CD4-positive, alpha-beta T cell (primary cell): ENCODE results near the gene STIM2. TPM values are rescaled to one million over a fixed set of nuclear protein-coding genes. Genes with fewer than 3 reads are reported as not detected.

ENCODE experiments used
- ATAC-seq: fragments of 200-7000 bp; cut with Tn5 transposase; one replicate; pipeline ENCODE4 v1.10.0; 2022; ENCODE audit warnings: mild to moderate bottlenecking; ENCODE audit not compliant: poor library complexity
- CTCF ChIA-PET: fragments of 350-600 bp; sonication (Branson Sonifier 250); formaldehyde crosslinking; loops from one replicate; lab custom pipeline; 2021; ENCODE audit warnings: antibody characterized with exemption, inconsistent platforms; lab: Charles Lee
- POLR2A ChIA-PET: fragments of 350-600 bp; sonication (Branson Sonifier 250); formaldehyde crosslinking; loops from one replicate; lab custom pipeline; 2021; ENCODE audit warnings: antibody characterized with exemption, inconsistent platforms; lab: Charles Lee
- DNase-seq, 14 experiments: peaks; one replicate each; pipeline ENCODE4 v3.0.0-alpha.2; 2013 to 2020; ENCODE audit warnings: mixed read lengths in 2 of 14
- H3K27ac ChIP-seq, 2 donors: one replicate each; pipeline versions ENCODE4 v1.5.1 to v1.7.0; 2013; ENCODE audit warnings: low read length in 2 of 2, low read depth in 1 of 2, mild to moderate bottlenecking in 1 of 2
- H3K27me3 ChIP-seq, 2 experiments: 1 replicate in 1 of 2; 2 replicates in 1 of 2; pipeline versions ENCODE4 v1.6.1 to v1.7.0; 2013; ENCODE audit warnings: low read length in 2 of 2, control low read depth in 1 of 2, mild to moderate bottlenecking in 1 of 2, moderate library complexity in 1 of 2; ENCODE audit not compliant: insufficient read depth in 2 of 2, control insufficient read depth in 1 of 2
- H3K36me3 ChIP-seq: one replicate; pipeline ENCODE4 v1.6.1; 2013; ENCODE audit warnings: low read length, control low read depth; ENCODE audit not compliant: insufficient read depth
- H3K4me1 ChIP-seq: one replicate; pipeline ENCODE4 v1.6.1; 2013; ENCODE audit warnings: low read length, control low read depth; ENCODE audit not compliant: insufficient read depth
- H3K4me3 ChIP-seq: one replicate; pipeline ENCODE4 v1.5.1; 2013; ENCODE audit warnings: mild to moderate bottlenecking, low read length, moderate library complexity
- H3K9me3 ChIP-seq, 2 experiments: 1 replicate in 1 of 2; 2 replicates in 1 of 2; pipeline versions ENCODE4 v1.6.1 to v1.7.0; 2013; ENCODE audit warnings: low read length in 2 of 2, mild to moderate bottlenecking in 2 of 2, control low read depth in 1 of 2, moderate library complexity in 1 of 2; ENCODE audit not compliant: control insufficient read depth in 1 of 2, insufficient read depth in 1 of 2
- H3K27ac Mint-ChIP-seq: one replicate; pipeline ENCODE4 v1.8.0; 2020; ENCODE audit warnings: mixed read lengths
- H3K27me3 Mint-ChIP-seq: one replicate; pipeline ENCODE4 v1.8.0; 2021; ENCODE audit warnings: mixed read lengths
- H3K36me3 Mint-ChIP-seq: one replicate; pipeline ENCODE4 v1.8.0; 2021; ENCODE audit warnings: low read depth, mixed read lengths
- H3K4me1 Mint-ChIP-seq: one replicate; pipeline ENCODE4 v1.8.0; 2021; ENCODE audit warnings: low read depth, mixed read lengths
- H3K4me3 Mint-ChIP-seq: one replicate; pipeline ENCODE4 v1.8.0; 2020; ENCODE audit warnings: mild to moderate bottlenecking, mixed read lengths
- H3K9me3 Mint-ChIP-seq: one replicate; pipeline ENCODE4 v1.8.0; 2020; ENCODE audit warnings: mixed read lengths
- CTCF ChIP-seq: fragments of 200-600 bp; IDR thresholded peaks from one replicate; pipeline ENCODE4 v1.8.0; 2022; ENCODE audit warnings: antibody characterized with exemption, mild to moderate bottlenecking
- intact Hi-C, 2 experiments: fragments of 100-400 bp; cut with DNase I in 1 of 2; cut with micrococcal nuclease in 1 of 2; formaldehyde crosslinking; loops; one replicate each; pipeline versions ENCODE4 v1.15.1 to v1.9.0; 2023 to 2025; cut with DNase I, micrococcal nuclease
- total RNA-seq, 174 experiments: library from RNA in 2 of 174; stranded (reverse) in 2 of 174; gene quantifications; one replicate each; pipeline ENCODE4 v1.2.3 and lab custom pipeline; 2021 to 2026

Gene STIM2
- total RNA-seq, 2 experiments from 2014 or later = 53.7 to 54.9 TPM

- Mint-ChIP-seq H3K27ac (no peak overlapping the region), H3K4me1 (peaks cover 16% of the 10 kb centered on the region), H3K9me3 (peaks cover 3% of the 10 kb centered on the region), H3K4me3 (no peak overlapping the region), H3K36me3 (no peaks in the 10 kb centered on the region), H3K27me3 (no peaks in the 10 kb centered on the region)
- Histone ChIP-seq H3K9me3 (peaks cover 0 to 3% of the 10 kb centered on the region in 2 experiments), H3K27me3 (no peaks in the 10 kb centered on the region), H3K36me3 (no peaks in the 10 kb centered on the region), H3K4me3 (no peak overlapping the region), H3K27ac (no peak overlapping the region), H3K4me1 (peaks cover 15% of the 10 kb centered on the region)
- ChIA-PET CTCF (no interaction called here), POLR2A (interaction anchor here (0.5 to 0.9 kb wide), 2 partner anchors 8 to 105 kb away, joined by 3 read pairs; no protein-coding TSS in a partner anchor)
- DNase-seq (no peak), ATAC-seq (no peak)
- TF ChIP-seq CTCF = no peak
- intact Hi-C loops = no loop called here
Observed at GRCh38 chr4:26813698-26814097, 46.9 kb upstream of the STIM2 start.

- no peak for ATAC-seq
- CTCF ChIA-PET = no interaction called here
- H3K4me3 ChIP-seq = no peak overlapping the region
- H3K9me3 Mint-ChIP-seq = peaks cover 3% of the 10 kb centered on the region
- no peak overlapping the region for H3K27ac ChIP-seq
- intact Hi-C loops = no loop called here
- POLR2A ChIA-PET = no interaction called here
- H3K4me3 Mint-ChIP-seq = no peak overlapping the region
- no peaks in the 10 kb centered on the region for H3K27me3 Mint-ChIP-seq
- no peak for TF ChIP-seq CTCF
- peaks cover 0 to 3% of the 10 kb centered on the region in 2 experiments for H3K9me3 ChIP-seq
- peaks cover 16% of the 10 kb centered on the region for H3K4me1 Mint-ChIP-seq
- DNase-seq = no peak
- H3K36me3 Mint-ChIP-seq = no peaks in the 10 kb centered on the region
- H3K27ac Mint-ChIP-seq = no peak overlapping the region
- H3K27me3 ChIP-seq = no peaks in the 10 kb centered on the region
- H3K36me3 ChIP-seq = no peaks in the 10 kb centered on the region
- H3K4me1 ChIP-seq = peaks cover 15% of the 10 kb centered on the region
Observed at GRCh38 chr4:26815199-26815598, 45.4 kb upstream of the STIM2 start.

- ChIA-PET POLR2A (no interaction called here), CTCF (no interaction called here)
- Mint-ChIP-seq H3K9me3 (peaks cover 3% of the 10 kb centered on the region), H3K4me3 (no peak overlapping the region), H3K27me3 (no peaks in the 10 kb centered on the region), H3K27ac (no peak overlapping the region), H3K4me1 (peaks cover 16% of the 10 kb centered on the region), H3K36me3 (no peaks in the 10 kb centered on the region)
- ATAC-seq (no peak), DNase-seq (no peak)
- Histone ChIP-seq H3K4me3 (no peak overlapping the region), H3K9me3 (peaks cover 0 to 3% of the 10 kb centered on the region in 2 experiments), H3K27me3 (no peaks in the 10 kb centered on the region), H3K36me3 (no peaks in the 10 kb centered on the region), H3K4me1 (peaks cover 15% of the 10 kb centered on the region), H3K27ac (no peak overlapping the region)
- intact Hi-C loops = no loop called here
- no peak for TF ChIP-seq CTCF
Observed at GRCh38 chr4:26815706-26816105, 44.9 kb upstream of the STIM2 start.
